Posterior cingulate gyrus (tissue), 11 donors: Measurements from ENCODE around the gene ULK3.

Source experiments
- DNase-seq, 10 donors: peaks; one replicate each; pipeline versions ENCODE4 v3.0.0 to v3.0.0-alpha.2; 2020 to 2021; ENCODE audit warnings: mixed read lengths in 3 of 10
- intact Hi-C: fragments of 100-400 bp; cut with DNase I; formaldehyde crosslinking; loops from one replicate; pipeline ENCODE4 v1.15.1; 2023

The ULK3 gene

GRCh38 chr15:74808078-74808839, 34.7 kb downstream of the ULK3 start:
- intact Hi-C loops = no loop called here
- peak in 1 of 10 donors; percentile 48 for DNase-seq

- peak in 1 of 10 donors; percentile 51 for DNase-seq
- intact Hi-C loops = no loop called here
Measured at GRCh38 chr15:74807282-74807681, 35.7 kb downstream of the ULK3 start.

GRCh38 chr15:74804935-74805334, 38.0 kb downstream of the ULK3 start:
- DNase-seq = no peak

GRCh38 chr15:74802862-74803447, 40.0 kb downstream of the ULK3 start:
- intact Hi-C loops = no loop called here
- DNase-seq = no peak

More at GRCh38 chr15:74804935-74805334, 38.0 kb downstream of the ULK3 start:
- intact Hi-C loops = no loop called here

- intact Hi-C loops = no loop called here
- DNase-seq = no peak
Measured at GRCh38 chr15:74802290-74802689, 40.7 kb downstream of the ULK3 start.

- intact Hi-C loops = no loop called here
- peak in 1 of 10 donors; percentile 79 for DNase-seq
Measured at GRCh38 chr15:74801311-74801997, 41.5 kb downstream of the ULK3 start.

- DNase-seq = peak in 1 of 10 donors; percentile 68
- intact Hi-C loops = loop anchor here (1.0 kb wide), 1 partner anchor 29 kb away; no protein-coding TSS in a partner anchor
Measured at GRCh38 chr15:74800559-74801094, 42.3 kb downstream of the ULK3 start.

GRCh38 chr15:74799856-74800558, 42.9 kb downstream of the ULK3 start:
- intact Hi-C loops = loop anchor here (1.0 kb wide), 1 partner anchor 29 kb away; no protein-coding TSS in a partner anchor
- peak in 9 of 10 donors; percentile 53 to 96 (median 71) for DNase-seq

GRCh38 chr15:74799255-74799855, 43.6 kb downstream of the ULK3 start:
- no peak for DNase-seq
- intact Hi-C loops = no loop called here

GRCh38 chr15:74798388-74799254, 44.3 kb downstream of the ULK3 start:
- intact Hi-C loops = no loop called here
- DNase-seq = peak in 1 of 10 donors; percentile 79

- no peak for DNase-seq
- intact Hi-C loops = no loop called here
Measured at GRCh38 chr15:74795966-74796625, 46.9 kb downstream of the ULK3 start.

GRCh38 chr15:74794970-74795349, 48.0 kb downstream of the ULK3 start:
- DNase-seq = no peak
- intact Hi-C loops = no loop called here

- intact Hi-C loops = no loop called here
- no peak for DNase-seq
Measured at GRCh38 chr15:74794248-74794969, 48.5 kb downstream of the ULK3 start.

- intact Hi-C loops = no loop called here
- DNase-seq = no peak
Measured at GRCh38 chr15:74793135-74794028, 49.6 kb downstream of the ULK3 start.

- intact Hi-C loops = no loop called here
- no peak for DNase-seq
Measured at GRCh38 chr15:74792227-74793016, 50.5 kb downstream of the ULK3 start.

GRCh38 chr15:74791667-74792066, 51.3 kb downstream of the ULK3 start:
- DNase-seq = no peak
- intact Hi-C loops = no loop called here
